ENCODE data around the gene ELF1.

GRCh38 chr13:41015920-41016319 is 3.2 kb downstream of the ELF1 start:
- TF ChIP-seq, protein P1, sequence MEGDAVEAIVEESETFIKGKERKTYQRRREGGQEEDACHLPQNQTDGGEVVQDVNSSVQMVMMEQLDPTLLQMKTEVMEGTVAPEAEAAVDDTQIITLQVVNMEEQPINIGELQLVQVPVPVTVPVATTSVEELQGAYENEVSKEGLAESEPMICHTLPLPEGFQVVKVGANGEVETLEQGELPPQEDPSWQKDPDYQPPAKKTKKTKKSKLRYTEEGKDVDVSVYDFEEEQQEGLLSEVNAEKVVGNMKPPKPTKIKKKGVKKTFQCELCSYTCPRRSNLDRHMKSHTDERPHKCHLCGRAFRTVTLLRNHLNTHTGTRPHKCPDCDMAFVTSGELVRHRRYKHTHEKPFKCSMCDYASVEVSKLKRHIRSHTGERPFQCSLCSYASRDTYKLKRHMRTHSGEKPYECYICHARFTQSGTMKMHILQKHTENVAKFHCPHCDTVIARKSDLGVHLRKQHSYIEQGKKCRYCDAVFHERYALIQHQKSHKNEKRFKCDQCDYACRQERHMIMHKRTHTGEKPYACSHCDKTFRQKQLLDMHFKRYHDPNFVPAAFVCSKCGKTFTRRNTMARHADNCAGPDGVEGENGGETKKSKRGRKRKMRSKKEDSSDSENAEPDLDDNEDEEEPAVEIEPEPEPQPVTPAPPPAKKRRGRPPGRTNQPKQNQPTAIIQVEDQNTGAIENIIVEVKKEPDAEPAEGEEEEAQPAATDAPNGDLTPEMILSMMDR (IDR thresholded peaks at IDR 0.05; ENCODE audit: poor library complexity) = no peak
- no peak for TF ChIP-seq EZH2phosphoT487 (IDR thresholded peaks at IDR 0.05; ENCODE audit: low read depth, severe bottlenecking, unreplicated experiment)
